Measurements from ENCODE around the gene PRAF2.

Gene PRAF2

GRCh38 chrX:49073601-49074575, at the start of gene PRAF2:
PRAF2 (minus strand) TSS chrX:49074002; CDS start chrX:49073987, 15 bp downstream.
- DNase-seq (ENCODE audit: low read depth): peak; percentile 86

- no peak for DNase-seq (ENCODE audit: low read depth)
Observed at GRCh38 chrX:49122499-49122898, 48.7 kb upstream of the PRAF2 start.

- no peak for DNase-seq (ENCODE audit: low read depth)
Observed at GRCh38 chrX:49120091-49120490, 46.3 kb upstream of the PRAF2 start.

- no peak for DNase-seq (ENCODE audit: low read depth)
Observed at GRCh38 chrX:49117581-49117980, 43.8 kb upstream of the PRAF2 start.

GRCh38 chrX:49116716-49117115, 42.9 kb upstream of the PRAF2 start:
- DNase-seq (ENCODE audit: low read depth): no peak

GRCh38 chrX:49116076-49116475, 42.3 kb upstream of the PRAF2 start:
- no peak for DNase-seq (ENCODE audit: low read depth)

GRCh38 chrX:49111791-49112190, 38.0 kb upstream of the PRAF2 start:
- DNase-seq (ENCODE audit: low read depth): no peak

- DNase-seq (ENCODE audit: low read depth): no peak
Observed at GRCh38 chrX:49110417-49110816, 36.6 kb upstream of the PRAF2 start.

GRCh38 chrX:49108641-49109040, 34.8 kb upstream of the PRAF2 start:
- no peak for DNase-seq (ENCODE audit: low read depth)

- no peak for DNase-seq (ENCODE audit: low read depth)
Observed at GRCh38 chrX:49106930-49107329, 33.1 kb upstream of the PRAF2 start.

GRCh38 chrX:49106296-49106695, 32.5 kb upstream of the PRAF2 start:
- DNase-seq (ENCODE audit: low read depth): no peak

GRCh38 chrX:49103637-49104036, 29.8 kb upstream of the PRAF2 start:
- DNase-seq (ENCODE audit: low read depth): no peak

- no peak for DNase-seq (ENCODE audit: low read depth)
Observed at GRCh38 chrX:49102190-49102589, 28.4 kb upstream of the PRAF2 start.

- DNase-seq (ENCODE audit: low read depth): no peak
Observed at GRCh38 chrX:49101629-49101984, 27.8 kb upstream of the PRAF2 start.

- DNase-seq (ENCODE audit: low read depth): peak; percentile 97
Observed at GRCh38 chrX:49100704-49101628, 27.2 kb upstream of the PRAF2 start.

GRCh38 chrX:49096419-49096818, 22.6 kb upstream of the PRAF2 start:
- no peak for DNase-seq (ENCODE audit: low read depth)

- DNase-seq (ENCODE audit: low read depth): no peak
Observed at GRCh38 chrX:49089553-49089952, 15.8 kb upstream of the PRAF2 start.

GRCh38 chrX:49082271-49082871, 8.6 kb upstream of the PRAF2 start:
- DNase-seq (ENCODE audit: low read depth): no peak

- DNase-seq (ENCODE audit: low read depth): peak; percentile 66
Observed at GRCh38 chrX:49079489-49080428, 6.0 kb upstream of the PRAF2 start, which contains the start of gene WDR45. WDR45 (minus strand) TSS chrX:49079887; CDS start chrX:49078095, 1,792 bp downstream.

GRCh38 chrX:49077941-49078340, 4.1 kb upstream of the PRAF2 start:
- no peak for DNase-seq (ENCODE audit: low read depth)

GRCh38 chrX:49075347-49075746, 1.5 kb upstream of the PRAF2 start:
- no peak for DNase-seq (ENCODE audit: low read depth)

All from CMK (cell line).